ENCODE results near the gene ARHGEF39. TPM values are rescaled to one million over a fixed set of nuclear protein-coding genes. Genes with fewer than 3 reads are reported as not detected.
"Not testable (repeated sequence)": the region's sequence is repeated elsewhere in the genome, so short reads cannot be mapped to it uniquely, and the experiment has no call there.

Gene ARHGEF39
- total RNA-seq, 1 donor from 2014 or later, result under 0.01 TPM

DNA sequence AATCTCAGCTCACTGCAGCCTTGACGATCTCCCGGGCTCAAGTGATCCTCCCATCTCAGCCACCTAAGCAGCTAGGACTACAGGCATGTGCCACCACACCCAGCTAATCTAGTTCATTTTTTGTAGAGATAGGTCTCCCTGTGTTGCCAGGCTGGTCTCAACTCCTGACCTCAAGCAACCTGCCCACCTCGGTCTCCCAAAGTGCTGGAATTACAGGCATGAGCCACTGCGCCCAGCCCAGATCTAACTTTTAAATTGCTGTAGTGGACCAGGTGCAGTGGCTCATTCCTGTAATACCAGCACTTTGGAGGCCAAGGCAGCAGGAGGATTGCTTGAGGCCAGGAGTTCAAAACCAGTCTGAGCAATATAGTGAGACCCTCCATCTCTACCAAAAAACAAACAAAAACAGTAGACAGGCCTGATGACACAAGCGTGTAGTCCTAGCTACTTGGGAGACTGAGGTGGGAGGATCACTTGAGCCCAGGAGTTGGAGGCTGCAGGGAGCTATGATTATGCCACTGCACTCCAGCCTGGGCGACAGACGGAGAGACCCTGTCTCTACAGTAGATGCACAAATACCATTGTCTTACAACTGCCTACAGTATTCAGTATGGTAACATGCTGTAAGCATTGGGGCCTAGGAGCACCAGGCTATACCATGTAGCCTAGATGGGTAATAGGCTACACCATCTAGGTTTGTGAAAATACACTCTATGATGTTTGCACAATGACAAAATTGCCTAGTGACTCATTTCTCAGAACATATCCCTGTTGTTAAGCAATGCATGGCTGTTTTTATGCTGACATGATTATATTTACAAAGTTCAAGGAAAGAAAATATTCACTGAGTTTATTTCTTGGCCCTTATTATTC, 12.8 kb downstream of the ARHGEF39 start:
- DNase-seq (ENCODE audit: low read depth in 2 of 2), result no peak

DNA sequence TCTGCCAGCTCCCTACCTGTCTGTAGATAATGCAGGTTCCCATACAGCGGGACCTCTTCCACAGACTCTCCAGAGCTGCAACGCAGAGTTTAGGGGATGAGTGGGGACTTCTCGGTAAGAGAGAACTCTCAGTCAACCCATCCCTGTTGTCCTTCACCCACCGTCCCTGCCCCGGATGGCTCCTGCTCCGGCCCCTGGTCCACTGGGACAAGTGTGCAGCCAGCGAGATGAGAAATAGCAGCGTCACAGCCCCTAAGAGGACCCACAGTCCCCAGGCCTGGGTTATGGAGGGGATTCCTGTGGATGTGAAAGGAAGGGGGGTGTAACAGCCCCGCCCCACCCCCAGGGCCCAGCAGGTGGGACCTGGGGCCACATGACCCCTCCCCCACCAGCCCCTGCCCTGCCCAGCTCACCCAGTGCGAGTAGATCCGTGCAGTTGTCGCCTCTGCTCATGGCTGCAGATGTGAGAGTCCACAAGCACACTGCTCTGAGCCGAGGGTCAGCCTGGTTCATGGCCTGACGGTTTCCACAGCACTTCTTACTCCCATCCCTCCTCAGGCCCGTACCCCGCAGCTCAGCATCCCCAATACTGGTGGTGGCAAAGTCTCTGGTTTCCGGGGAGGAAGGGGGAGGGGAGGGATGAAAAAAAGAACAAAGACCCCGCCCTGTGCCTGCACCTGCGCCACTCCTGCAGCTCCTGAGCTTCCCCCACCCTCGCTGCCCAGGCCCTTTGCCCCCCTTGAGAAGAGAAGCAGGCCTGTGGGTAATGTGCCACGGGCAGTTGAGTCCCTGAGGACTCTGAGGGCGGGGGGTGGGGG, 14.4 kb downstream of the ARHGEF39 start, which contains the start of gene SIT1:
TSS of gene SIT1 (minus strand) at position 591 of the 818 bp plus-strand sequence. CDS start at position 513, 78 bp downstream.
- no peak for DNase-seq (ENCODE audit: low read depth in 2 of 2)

DNA sequence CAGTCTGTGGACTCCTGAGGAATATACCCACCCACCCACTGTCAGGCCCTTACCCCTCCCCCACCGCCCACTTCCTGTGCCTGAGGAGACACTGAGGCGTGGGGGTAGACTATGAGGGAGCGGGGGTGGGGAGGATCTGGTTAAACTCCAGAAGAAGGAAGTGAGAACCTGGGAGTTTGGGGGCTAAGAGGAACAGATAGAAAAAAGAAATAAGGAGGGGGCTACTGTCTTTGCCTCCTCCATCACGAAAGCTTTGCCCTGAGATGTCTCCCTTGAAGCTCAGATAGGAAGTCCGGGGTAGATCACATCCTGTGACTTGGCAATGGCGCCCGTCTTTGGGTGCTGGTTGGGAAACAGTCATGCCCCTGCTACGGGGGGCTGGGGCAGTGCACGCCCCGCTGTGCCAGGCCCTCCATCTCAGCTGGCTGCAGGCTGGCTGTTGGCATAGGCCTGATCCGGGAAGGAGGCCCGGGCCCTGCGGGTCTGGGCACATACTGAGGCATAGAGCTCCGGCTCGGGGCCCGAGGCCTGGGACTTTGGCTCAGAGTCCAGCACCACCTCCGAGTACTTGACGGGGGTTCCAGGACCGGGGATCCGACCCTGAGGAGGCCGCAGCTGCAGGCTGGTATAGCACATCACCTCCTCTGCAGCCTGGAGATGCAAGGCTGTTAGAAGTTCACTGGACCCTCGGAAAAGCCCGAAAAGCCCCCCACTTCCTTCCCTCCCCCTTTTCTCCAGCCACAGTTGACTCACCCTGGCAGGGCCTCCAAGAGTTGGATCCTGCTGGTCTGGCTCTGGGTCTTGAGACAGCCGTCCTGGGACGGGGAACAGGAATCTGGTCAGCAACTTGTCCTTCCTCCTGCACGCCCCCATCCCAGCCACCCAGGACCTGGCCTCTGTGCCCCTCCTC, 15.3 kb downstream of the ARHGEF39 start:
- no peak for DNase-seq (ENCODE audit: low read depth in 2 of 2)

DNA sequence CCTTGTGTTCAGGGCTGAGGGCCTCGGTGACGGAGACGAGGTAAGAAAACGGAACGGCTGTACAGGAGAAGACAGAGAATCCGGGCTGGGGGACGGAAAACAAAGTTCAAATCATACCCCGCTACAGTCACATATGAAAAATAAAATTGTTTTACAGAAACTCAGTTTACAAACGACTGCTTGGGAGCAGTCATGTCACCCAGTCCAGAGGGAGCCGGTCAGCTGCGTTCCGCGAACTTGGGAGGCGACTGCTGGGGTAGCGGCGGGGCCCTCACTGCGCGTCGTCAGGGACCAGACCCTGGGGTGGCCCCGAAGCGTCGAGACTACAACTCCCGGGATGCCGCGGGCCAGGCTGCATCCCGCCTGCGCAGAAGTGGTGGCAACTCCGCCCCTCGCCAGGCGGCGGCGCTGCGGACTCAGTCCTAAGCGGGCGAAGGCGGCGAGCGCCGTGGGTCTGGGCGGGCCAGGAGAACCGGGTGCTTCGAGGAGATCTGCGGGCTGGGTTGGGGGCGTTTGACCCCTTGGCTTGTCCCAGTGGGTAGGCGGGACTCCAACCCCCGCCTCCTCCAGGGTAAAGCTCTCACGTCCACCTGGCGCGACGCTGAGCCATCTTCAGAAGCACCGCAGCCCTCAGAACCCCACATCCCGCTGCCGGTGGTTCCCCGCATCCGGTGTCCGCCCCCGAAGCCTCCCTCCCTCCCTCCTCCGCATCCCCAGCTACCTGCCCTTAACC, 18.3 kb downstream of the ARHGEF39 start:
- DNase-seq (ENCODE audit: low read depth in 2 of 2), result peak; percentile 87 to 89

DNA sequence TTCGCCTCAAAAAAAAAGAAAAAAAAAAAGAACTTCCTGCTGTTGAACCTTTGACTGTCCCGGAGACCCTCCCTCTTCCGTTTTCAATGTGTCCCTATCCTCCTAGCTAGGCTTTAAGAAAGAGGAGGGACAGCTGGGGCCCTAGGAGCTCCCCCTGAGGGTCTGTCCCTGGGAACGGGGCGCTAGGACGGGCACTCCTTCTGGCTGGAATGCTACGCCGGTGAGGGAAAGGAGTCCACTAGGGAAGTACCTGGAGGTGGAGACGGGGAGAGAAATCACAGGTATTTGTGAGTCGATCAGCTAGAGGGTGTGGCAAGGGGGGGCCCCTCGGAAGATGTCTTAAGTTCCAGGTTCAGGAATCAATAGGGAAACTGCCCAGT, 18.9 kb downstream of the ARHGEF39 start:
- no peak for DNase-seq (ENCODE audit: low read depth in 2 of 2)

DNA sequence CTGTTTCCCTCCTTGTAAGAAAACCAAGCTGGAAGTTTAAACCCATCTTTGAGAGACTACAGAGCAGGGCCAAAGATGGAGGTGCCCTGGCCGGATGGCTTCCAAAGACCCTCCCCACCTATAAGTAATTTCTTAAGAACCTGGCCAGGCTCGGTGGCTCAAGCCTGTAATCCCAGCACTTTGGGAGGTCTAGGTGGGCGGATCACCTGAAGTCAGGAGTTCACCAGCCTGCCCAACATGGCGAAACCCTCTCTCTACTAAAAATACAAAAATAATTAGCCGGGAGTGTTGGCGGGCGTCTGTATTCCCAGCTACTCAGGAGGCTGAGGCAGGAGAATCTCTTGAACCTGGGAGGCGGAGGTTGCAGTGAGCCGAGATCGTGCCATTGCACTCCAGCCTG, 19.3 kb downstream of the ARHGEF39 start:
- DNase-seq (ENCODE audit: low read depth in 2 of 2), result not testable (repeated sequence)

DNA sequence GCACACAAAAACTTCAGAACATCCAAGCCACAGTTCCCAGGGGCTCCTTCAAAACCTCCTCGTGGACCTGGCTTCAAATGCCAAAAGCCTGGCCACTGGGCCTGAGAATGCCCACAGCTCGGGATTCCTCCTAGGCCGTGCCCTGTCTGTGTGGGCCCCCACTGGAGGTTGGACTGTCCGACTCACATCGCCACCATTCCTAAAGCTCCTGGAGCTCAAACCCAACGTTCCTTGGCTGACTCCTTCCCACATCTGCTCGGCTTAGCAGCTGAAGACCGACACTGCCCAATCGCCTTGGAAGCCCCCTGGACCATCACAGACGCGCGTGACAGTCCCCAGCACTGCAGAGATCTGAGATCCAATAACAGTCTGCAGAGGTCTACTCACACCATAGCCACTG, 21.9 kb downstream of the ARHGEF39 start:
- DNase-seq (ENCODE audit: low read depth in 2 of 2), result no peak

DNA sequence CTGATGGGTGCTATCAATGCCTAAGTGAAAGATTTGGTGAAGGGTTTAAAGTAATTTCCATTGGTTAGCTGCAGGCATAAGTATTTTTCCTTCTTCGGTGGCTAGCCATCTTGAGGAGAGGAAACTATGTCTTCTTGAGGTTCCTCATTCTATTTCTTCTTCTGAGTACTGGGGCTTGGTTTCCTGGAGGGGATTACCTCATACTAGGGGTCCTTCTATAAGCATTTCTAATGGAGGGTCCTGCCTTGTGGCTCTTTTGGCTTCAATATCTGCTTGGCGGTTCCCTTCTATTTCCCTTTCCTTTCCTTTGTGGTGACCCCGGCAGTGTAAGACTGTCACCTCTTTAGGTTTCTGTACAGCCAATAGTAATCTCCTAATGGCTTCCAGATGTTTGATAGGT, 23.5 kb downstream of the ARHGEF39 start:
- DNase-seq (ENCODE audit: low read depth in 2 of 2), result not testable (repeated sequence)

DNA sequence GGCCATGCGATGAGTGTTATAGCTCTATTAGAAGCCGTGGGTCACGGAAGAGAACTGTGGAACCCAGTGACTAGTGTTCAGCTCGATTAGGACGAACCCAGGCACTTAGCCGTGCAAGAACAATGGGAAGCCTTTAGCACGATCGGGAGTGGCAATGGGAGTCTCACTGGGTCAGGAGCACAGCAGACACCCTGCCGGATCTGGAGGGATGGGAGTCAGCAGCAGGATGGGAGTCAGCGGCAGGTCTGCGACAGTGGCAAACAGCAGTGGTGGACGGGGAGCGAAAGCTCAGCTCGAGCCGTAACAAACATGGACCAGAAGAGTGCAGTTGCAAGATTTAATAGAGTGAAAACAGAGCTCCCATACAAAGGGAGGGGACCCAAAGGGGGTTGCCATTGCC, 24.6 kb downstream of the ARHGEF39 start:
- DNase-seq (ENCODE audit: low read depth in 2 of 2), result not testable (repeated sequence)

DNA sequence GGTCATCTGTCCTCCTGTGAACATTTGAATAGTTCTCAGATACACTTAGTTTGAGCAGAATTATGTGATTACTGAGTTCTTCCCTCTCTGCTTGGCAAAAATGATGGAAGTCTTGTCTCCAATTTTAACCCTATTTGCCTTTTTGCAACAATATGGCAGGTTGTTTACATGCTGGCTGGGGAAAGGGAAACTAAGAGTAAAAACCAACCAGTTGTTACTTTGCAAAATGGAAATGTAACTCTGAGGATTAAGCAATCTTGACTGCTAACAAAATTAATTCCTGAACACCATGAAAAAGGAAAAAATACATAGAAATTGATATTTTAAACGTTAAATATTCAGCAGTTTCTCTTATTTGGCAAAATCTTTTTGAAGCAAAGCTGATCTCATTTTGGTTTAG, 25.4 kb downstream of the ARHGEF39 start:
- DNase-seq (ENCODE audit: low read depth in 2 of 2), result no peak

DNA sequence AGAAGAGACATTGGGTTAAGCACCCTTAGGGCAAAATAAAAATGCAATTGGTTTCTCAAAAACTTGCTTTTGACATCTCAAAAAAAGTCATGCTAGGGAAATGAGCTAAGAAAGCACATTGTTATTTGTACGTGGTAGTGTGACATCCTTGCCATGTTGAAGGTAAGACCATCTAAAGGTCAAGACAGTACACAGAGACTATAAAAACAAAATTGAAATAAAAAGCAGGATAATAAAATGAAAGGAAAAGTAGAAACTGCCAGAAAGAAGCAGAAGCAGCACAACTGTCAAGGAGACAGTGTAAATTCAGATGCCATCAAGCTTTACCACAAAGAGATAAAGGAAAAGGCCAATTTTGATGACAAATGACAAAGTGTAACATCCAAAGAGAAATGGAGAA, 25.8 kb downstream of the ARHGEF39 start:
- not testable (repeated sequence) for DNase-seq (ENCODE audit: low read depth in 2 of 2)

DNA sequence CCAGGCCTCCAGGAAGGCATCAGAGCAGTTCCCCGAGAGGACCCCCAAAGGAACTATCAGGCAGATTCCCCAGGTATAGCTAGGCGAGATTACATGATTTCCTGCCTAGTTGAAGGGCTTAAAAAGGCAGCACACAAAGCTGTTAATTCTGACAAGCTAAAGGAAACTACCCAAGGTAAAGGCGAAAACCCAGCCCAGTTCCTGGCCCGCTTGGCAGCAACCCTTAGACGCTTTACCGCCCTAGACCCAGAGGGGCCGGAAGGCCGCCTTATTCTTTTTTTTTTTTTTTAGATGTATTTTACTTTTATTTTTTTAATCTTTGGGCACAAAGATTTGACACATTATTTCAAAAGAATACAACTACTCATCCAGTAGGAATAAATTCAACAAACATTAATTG, 26.2 kb downstream of the ARHGEF39 start:
- DNase-seq (ENCODE audit: low read depth in 2 of 2), result not testable (repeated sequence)

DNA sequence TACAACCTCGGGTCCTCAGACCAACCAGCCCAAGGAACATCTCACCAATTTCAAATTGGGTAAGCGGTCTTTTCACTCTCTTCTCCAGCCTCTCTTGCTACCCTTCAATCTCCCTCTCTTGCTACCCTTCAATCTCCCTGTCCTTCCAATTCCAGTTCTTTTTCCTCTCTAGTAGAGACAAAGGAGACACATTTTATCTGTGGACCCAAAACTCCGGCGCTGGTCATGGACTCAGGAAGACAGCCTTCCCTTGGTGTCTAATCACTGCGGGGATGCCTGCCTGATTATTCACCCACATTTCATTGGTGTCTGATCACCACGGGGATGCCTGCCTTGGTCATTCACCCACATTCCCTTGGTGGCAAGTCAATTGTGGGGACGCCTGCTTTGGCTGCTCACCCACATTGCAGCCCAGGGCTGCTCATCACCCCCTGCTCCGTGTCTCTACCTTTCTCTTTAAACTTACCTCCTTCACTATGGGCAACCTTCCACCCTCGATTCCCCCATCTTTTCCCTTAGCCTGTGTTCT, 27.5 kb downstream of the ARHGEF39 start:
- not testable (repeated sequence) for DNase-seq (ENCODE audit: low read depth in 2 of 2)

DNA sequence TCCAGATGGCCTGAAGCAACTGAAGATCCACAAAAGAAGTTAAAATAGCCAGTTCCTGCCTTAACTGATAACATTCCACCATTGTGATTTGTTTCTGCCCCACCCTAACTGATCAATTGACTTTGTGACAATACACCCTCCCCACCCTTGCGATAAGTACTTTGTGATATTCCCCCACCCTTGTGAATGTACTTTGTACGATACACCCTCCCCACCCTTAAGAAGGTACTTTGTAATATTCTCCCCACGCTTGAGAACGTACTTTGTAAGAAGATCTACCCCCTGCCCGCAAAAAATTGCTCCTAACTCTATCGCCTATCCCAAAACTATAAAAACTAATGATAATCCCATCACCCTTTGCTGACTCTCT, 28.1 kb downstream of the ARHGEF39 start:
- not testable (repeated sequence) for DNase-seq (ENCODE audit: low read depth in 2 of 2)

DNA sequence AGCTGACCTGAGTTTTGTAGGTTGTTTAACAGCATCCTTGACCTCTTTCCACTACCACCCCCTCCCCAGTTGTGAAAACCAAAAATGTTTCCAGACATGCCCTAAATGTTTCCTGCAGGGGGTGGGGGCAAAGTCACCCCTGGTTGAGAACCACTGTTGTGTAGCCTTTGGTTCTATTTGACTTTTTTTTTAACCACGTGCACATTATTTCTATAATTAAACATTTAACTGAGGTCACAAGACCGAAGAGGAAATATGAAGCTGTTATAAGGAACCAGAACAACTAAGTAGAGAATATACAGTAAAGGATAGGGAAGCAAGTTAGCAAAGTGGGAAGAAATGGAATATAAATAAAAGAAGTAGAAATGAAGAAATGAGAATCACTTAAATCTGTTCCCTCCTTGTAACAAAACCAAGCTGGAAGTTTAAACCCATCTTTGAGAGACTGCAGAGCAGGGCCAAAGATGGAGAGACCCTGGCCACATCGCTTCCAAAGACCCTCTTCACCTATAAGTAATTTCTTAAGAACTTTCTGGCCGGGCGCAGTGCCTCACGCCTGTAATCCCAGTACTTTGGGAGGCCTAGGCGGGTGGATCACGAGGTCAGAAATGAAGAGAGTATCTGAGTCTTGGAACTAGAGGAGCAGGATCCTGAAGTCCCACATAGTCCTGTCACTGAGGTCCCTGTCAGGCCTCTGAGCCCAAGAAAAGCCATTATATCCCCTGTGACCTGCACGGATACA, 28.7 kb downstream of the ARHGEF39 start:
- DNase-seq (ENCODE audit: low read depth in 2 of 2), result no peak

DNA sequence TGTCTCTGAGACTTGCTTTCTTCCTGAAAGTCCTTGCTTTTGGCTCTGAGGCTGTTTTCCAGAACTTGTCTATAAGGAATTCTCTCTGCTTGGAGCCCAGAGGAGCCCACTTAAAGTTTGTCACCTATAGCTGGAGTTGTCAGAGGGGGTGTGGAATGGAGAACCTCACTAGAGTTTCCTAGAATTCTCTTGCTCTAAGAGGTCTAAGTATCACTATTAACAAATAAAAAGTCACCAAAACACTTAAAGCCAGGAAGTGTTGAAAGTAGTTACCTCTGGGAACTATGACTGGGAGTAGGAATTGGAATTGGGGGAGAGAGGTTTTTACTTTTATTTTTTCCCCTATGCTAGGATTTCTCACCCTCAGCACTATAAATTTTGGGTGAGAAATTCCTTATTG, 29.3 kb downstream of the ARHGEF39 start:
- DNase-seq (ENCODE audit: low read depth in 2 of 2), result no peak

DNA sequence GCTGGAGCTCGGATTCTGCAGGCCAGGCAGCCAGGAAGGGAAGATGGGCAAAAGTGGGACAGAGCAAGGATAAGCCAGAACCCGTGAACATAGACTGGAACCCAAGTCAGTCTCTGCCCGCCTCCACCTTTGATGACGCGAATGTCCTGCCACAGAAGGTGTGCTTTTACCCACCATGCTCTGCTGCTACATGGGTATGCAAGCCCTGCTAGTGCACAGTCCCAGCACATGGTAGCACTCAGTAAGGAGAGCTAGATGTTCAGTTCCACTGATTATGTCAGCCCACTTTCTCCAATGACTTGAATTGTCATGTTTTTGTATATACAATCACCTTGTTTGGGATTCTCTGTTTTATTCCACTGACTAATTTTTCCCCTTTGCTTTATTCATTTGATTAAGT, 35.4 kb downstream of the ARHGEF39 start:
- no peak for DNase-seq (ENCODE audit: low read depth in 2 of 2)

DNA sequence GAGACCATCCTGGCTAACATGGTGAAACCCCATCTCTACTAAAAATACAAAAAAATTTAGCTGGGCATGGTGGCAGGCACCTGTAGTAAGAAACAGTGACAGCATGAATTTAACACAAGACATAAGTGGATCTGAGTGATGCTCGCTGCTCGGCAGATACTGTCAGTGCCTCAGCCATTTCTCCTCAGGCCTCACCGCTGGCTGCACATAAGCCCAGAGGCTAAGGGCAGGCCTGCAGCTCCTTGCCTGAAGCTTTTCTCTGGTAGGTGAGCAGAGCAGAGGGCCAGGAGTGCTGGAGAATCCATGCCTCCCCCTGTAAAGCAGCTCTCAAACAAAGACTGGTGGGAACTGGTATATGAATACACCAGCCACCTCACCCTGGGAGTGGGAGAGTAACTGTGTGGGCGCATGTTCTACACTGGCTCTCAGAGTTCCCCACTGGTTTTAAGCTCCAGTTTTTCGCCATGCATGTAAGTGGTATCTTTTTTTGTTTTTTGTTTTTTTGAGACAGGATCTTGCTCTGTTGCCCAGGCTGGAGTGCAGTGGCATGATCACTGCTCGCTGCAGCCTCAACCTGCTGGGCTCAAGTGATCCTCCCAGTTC, 36.5 kb downstream of the ARHGEF39 start:
- no peak for DNase-seq (ENCODE audit: low read depth in 2 of 2)

DNA sequence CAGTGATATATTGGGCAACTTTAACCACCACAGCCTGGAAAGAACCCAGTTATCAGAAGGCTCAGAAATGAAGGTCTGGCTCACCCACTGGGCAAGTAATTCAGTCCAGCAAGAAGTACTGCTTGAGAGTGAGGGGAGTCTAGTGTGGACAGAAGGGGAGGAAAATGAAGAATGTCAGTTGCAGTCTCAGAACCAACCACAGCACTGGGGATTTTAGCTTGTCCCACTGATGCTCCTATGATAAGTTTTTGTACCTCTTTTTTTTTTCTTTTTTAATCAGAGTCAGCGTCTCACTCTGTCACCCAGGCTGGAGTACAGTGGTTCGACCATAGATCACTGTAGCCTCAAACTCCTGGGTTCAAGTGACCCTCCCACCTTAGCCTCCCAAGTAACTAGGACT, 37.4 kb downstream of the ARHGEF39 start:
- DNase-seq (ENCODE audit: low read depth in 2 of 2), result no peak

Measured in lung microvascular endothelial cell (primary cell).